Kidney glomerular epithelial cell (primary cell): Measurements from ENCODE around the gene MILR1.
"Not testable (repeated sequence)": the region's sequence is repeated elsewhere in the genome, so short reads cannot be mapped to it uniquely, and the experiment has no call there.

Experiments
- DNase-seq: peaks from one replicate; lab custom pipeline; 2025; lab: John Stamatoyannopoulos, UW

The MILR1 gene, protein sequence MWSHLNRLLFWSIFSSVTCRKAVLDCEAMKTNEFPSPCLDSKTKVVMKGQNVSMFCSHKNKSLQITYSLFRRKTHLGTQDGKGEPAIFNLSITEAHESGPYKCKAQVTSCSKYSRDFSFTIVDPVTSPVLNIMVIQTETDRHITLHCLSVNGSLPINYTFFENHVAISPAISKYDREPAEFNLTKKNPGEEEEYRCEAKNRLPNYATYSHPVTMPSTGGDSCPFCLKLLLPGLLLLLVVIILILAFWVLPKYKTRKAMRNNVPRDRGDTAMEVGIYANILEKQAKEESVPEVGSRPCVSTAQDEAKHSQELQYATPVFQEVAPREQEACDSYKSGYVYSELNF

DNA sequence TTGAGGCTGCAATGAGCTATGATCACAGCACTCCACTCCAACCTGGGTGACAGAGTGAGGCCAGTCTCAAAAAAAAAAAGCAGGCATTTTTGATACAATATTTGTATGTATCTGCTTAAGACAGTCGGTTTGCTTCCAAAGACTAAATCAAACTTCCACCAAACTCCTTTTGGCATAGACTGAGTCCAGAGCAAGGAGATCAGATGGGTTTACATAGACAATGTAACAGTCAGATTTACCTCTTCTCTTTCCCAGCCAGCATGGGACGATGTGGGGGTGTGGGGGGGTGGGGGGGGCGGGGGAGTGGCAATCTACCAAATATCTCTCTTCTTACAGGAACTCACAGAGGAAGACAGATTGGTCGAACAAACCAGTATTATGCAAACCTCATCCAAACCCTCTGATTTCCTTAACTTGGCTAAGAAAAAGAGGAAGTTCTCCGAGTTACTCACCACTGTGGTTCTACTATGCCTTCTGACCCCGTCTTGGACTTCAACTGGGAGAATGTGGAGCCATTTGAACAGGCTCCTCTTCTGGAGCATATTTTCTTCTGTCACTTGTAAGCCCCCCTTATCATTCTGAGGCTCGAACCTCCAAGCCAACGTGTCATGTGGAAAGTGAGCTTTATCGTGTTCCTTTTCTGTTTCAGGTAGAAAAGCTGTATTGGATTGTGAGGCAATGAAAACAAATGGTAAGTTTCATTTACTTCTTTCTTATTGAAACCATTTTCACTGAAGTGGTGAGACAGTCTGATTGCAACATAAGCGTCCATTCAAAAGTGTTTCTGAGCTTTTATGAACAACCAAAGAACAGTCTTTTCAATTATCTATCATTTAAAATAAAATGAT is at the start of gene MILR1:
TSS of gene MILR1 (plus strand) at position 451 of the 848 bp plus-strand sequence. CDS start at position 505, 54 bp downstream.
- DNase-seq = peak; percentile 20

DNA sequence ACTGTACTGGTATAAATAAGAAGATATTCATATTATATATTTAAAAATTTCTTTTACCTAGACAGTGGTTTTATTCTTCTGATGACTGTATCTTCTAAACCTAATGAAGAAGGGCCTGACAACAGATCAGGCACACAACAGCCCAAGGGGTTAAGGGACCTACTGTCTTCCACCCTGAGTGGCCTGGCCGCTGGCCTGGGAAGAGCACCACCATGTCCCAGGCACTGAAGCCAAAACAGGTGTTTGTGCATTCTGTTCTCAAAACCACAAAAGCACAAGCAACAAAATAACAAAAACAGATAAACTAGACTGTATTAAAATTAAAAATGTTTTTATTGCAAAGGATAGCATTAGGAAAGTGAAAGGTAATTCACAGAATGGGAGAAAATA is 49.2 kb upstream of the MILR1 start:
- no peak for DNase-seq

DNA sequence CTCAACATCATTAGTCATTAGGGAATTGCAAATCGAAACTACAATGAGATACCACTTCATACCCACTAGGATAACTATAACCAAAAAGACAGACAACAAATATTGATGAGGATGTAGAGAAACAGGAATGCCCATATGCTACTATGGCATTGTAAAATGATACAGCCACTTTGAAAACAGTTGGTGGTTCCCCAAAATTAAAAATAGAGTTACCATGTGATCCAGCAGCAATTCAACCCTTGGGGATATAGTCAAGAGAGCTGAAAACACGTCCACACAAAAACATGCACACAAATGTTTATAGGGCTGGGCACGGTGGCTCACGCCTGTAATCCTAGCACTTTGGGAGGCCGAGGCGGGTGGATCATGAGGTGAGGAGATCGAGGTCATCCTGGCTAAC is 48.3 kb upstream of the MILR1 start:
- DNase-seq = no peak

DNA sequence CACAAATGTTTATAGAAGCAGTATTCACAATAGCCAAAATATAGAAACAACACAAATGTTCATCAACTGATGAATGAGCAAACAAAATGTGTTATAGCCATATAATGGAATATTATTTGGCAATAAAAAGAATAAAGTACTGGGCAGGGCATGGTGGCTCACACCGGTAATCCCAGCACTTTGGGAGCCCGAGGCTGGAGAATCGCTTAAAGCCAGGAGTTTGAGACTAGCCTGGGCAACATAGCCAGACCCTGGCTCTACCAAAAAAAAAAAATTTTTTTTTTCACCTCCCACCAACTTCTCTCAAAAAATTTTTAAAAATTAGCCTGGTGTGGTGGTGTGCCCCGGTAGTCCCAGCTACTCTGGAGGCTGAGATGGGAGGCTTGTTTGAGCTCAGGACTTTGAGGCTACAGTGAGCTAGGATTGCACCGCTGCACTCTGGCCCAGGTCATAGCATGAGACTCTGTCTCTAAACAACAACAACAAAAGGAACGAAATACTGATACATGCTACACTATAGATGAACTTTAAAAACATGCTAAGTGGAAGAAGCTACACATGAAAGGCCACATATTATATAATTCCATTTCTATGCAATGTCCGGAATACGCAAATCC is 47.6 kb upstream of the MILR1 start:
- DNase-seq = no peak

DNA sequence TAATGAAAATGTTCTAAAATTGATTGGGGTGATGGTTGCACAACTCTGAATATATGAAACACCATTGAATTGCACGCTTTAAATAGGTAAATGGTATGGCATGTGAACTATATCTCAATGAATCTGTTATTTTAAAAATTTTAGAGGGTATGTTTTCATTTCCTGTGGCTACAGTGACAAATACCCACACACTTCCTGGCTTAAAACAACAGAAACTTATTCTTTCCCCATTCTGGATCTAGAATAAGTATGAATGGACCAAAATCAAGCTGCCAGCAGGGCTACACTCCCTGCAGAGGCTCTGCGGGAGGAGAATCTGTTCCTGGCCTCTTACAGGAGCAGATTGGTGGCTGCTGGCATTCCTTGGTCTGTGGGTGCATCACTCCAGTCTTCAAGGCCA is 47.0 kb upstream of the MILR1 start:
- no peak for DNase-seq

DNA sequence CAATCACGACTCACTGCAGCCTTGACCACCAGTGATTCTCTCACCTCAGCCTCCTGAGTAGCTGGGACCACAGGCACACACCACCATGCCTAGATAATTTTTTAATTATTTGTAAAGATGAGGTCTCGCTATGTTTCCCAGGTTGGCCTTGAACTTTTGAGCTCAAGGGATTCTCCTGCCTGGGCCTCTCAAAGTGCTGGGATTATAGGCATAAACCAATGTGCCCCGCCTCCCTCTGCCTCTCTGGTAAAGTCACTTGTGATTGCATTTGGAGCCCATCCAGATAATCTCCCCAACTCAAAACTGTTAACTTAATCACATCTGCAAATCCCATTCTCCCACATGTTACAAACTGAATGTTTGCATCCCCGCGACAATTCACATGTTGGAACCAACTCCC is 46.4 kb upstream of the MILR1 start:
- no peak for DNase-seq

DNA sequence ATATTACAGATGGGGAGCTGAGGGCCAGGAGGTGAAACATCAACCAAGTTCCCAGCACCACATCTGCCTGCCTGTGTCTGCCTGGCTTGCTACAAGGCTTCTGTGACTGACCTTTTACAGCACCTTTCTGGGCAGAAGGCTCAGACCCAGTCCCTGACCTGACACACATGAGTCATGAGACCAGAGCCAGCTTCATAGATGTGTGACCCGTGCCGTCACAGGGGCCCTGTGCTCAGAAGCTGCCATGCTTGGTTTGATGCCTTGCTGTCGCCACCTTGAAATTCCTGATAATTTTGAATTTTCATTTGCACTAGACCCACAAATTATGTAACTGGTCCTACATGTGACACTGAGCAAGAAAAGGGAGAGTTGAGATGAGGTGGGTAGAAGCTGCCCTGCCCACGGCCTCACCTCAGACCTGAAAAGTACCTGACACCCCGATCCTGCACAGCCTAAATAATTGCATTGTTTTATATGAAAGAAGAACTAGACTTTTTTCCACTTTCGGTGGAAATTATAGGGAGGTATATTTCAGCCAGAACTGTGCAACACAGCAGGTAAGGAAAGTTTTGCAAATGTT is 44.9 kb upstream of the MILR1 start:
- DNase-seq = no peak

DNA sequence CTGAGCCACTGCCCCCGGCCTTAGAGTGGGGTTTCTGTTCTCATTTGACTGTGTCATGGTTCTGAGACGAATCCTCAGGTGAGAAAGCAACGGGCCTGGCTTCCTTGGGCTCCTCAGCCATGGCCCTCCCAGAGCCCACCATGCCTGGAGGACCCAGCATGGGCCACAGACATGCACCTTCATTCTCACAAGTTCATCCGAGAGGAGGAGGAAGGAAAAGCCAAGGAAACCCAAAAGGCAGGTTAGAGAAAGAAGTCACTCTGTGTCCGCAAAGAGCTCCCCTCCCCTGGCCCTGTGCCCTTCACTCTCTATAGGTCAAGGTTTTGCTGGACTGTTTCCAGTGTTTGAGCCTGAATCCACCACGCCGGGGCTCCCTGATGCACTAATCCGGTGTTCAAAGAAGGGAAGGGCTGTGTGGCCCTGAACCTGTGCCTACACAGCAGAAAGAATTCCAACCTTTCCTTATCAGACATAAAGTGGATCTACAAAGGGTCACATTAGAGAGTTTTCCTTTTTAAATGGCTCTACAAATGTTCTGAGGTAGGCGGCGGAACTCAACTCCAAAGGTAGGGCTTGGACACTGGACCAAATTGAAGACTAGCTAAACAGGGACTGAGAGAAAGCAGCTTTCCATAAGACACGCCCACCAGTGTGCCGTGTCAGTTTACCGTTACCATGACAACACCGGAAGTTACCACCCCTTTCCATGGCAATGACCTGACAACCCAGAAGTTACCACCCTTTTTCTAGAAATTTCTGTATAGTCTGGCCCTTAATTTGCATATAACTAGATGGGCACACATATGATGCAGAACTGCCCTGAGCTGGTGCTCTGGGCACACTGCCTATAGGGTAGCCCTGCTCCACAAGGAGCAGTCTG is 42.4 kb upstream of the MILR1 start:
- no peak for DNase-seq

DNA sequence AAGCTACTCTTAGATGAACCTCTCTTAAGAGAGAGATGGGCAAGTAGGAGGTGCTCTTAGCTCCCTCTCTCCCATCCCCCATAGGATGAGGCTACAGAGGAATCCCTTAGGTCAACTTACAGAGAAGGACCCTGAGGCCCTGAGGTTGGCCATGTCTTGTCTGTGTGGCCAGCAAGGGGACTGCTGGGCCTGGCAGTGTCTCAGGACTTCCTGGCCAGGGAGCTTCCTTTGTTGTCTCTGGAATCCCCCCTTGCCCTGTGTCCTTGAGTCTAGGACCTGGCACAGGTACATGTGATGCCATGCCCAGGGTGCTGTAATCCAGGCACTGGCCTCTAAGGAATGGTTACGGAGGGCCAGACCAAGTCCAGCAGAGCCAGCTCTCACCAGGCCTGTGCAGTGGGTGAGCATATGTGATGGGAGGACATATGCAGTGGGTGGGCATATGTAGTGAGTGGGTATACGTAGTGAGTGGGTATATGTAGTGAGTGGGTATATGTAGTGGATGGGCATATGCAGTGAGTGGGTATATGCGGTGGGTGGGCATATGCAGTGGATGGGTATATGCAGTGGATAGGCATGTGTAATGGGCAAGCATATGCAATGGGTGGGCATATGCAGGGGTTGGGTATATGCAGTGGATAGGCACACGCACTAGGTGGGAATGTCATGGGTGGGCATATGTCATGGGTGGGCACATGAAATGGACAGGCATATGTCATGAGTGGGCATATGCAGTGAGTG is 38.0 kb upstream of the MILR1 start:
- DNase-seq = no peak

DNA sequence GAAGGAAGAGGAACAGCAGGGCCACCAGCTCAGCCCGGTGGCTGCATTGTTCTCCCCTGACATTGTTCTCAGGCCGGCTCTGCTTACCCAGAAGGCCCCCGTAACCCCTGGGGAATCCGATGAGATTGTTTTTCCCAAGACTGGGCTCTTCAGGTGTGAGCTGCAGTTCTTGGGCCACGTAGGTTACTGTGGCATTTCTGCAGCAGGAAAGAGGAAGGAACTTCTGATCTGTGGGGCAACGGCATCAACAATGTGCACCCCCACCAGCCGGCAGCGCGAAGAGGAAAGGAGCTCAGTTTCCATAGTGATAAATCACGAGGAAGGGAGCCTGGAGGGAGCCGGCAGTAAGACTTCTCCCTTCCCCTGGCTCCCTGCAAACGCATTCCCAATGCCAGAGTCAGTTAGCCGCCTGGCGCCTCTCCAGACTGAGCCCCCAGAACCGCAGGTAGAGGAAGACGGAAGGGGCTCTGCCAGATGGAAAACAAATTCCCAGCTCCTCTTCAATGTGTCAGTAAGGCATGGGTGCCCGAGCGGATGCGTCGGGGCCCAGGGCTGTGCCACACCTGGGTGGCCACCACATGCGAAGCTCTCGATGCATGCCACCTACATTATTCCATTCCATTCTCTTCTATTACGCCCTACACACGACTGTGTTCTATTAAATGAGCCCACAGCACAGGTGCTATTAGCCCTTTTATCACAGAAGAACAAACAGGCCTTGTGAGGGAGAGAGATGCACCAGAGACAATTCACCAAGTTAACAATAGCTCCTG is 36.7 kb upstream of the MILR1 start:
- no peak for DNase-seq

DNA sequence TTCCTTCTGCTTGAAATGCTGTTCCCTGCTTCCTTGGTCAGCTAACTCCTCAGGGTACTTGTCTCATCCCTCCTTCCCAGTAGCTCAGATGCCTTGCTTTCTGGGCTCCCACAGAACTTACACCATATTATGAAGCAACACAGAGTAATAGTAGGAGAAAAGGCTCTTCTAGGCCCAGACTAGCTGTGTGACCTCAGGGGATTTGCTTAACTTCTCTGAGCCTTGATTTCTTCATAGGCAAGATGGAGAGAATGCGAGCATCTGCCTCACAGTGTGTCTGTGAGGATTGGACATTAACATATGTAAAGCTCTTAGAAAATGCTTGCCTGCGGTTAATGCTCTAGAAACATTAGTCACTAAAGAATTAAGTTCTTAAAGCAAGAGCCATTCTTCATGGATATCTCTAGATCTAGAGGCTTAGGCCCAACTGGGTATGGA is 36.0 kb upstream of the MILR1 start:
- no peak for DNase-seq

DNA sequence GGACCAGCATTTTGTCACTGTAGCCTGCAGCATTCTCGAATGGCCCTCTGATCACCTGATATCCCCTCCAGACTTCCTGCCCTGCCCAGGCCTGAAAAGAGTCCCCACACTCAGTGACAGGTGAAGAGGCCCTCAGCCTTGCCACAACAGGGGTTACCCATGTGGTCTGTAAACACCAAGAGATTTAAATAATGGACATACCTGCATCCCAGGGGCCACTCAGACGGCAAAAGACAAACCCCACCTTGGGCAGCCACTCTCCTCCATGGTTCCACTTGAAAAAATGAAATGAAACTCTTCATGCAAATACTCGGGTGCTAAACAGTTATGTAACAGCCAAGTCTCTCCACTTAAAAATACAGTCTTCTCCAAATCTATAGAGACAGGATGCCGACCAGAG is 35.4 kb upstream of the MILR1 start:
- DNase-seq = no peak

DNA sequence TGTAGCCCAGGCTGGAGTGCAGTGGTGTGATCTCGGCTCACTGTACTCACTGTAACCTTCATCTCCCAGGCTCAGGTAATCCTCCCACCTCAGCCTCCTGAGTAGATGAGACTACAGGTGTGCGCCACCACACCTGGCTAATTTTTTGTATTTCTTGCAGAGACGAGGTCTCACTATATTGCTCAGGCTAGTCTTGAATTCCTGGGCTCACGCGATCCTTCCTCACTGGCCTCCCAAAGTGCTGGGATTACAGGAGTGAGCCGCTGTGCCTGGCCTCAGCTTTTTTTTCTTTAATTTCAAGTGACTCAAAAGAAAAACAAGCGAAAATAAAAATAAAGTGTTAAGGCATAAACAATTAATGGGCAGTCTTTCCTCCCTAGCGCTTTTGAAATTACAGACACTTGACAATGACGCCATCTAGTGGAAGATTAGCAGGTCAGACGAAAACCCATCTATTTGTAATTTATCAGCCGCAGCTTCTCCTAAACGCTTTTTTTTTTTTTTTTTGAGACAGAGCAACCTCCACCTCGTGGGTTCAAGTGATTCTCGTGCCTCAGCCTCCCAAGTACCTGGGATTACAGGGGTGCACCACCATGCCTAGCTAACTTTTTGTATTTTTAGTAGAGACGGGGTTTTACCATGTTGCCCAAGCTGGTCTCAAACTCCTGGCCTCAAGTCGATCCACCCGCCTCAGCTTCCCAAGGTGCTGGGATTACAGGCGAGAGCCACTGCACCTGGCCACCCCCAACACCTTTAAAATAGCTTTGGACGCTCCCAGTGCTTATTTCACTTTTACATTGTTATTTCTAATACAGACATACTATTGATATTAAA is 30.2 kb upstream of the MILR1 start:
- peak; percentile 54 for DNase-seq

DNA sequence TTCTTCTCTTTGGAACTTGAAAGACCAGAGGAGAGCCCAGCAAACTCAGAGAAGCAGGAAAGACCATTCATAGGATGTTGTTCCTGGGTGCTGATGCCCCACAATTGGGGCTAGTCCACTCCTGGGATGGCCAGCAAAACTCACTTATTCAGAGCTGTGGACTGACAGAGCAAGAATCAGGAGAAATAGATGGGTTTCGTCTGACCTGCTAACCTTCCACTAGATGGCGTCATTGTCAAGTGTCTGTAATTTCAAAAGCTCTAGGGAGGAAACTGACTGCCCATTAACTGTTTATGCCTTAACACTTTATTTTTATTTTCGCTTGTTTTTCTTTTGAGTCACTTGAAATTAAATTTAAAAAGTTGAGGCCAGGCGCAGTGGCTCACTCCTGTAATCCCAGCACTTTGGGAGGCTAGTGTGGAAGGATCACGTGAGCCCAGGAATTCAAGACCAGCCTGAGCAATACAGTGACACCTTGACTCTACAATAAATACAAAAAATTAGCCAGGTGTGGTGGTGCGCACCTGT is 28.7 kb upstream of the MILR1 start:
- peak; percentile 68 for DNase-seq

DNA sequence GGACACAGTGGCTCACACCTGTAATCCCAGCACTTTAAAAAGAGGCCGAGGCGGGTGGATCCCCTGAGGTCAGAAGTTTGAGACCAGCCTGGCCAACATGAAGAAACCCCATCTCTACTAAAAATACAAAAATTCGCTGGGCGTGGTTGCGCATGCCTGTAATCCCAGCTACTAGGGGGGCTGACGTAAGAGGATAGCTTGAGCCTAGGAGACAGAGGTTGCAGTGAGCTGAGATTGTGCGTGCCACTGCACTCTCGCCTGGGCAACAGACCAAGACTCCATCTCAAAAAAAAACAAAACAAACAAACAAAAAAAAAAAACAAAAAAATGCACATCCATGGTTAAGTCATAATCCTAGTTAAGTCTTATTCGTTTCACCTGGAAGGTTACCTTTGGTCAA is 26.8 kb upstream of the MILR1 start:
- DNase-seq = not testable (repeated sequence)

DNA sequence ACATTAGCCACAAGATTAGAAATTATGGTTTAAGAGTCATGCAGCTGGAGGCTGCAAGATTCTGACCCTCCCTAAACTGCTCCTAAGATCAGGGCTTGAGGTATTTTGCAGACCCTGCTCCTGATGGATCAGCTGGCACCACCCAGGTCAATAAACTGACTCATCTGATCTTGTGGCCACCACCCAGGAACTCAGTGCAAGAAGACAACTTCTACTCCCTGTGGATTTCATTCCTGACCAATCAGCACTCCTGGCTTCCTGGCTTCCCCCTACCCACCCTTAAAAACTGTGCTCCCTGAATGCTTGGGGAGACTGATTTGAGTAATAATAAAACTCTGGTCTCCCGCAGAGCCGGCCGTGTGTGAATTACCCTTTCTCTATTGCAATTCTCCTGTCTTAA is 25.0 kb upstream of the MILR1 start:
- DNase-seq = no peak

DNA sequence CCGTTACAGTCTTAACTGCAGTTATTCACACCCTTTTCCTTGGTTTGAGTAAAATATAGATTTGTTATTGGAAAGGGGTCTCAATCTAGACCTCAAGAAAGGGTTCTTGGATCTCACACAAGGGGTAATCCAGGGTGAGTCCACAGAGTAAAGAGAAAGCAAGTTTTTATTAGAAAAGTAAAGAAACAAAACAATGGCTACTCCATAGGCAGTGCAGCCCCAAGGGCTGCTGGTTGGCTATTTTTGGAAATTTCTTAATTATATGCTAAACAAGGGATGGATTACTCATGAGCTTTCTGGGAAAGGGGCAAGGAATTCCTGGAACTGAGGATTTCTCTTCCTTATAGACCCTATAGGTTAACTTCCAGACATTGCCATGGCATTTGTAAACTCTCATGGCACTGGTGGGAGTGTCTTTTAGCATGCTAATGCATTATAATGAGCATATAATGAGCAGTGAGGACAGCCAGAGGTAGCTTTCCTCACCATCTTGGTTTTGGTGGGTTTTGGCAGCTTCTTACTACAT is 24.5 kb upstream of the MILR1 start:
- DNase-seq = no peak

DNA sequence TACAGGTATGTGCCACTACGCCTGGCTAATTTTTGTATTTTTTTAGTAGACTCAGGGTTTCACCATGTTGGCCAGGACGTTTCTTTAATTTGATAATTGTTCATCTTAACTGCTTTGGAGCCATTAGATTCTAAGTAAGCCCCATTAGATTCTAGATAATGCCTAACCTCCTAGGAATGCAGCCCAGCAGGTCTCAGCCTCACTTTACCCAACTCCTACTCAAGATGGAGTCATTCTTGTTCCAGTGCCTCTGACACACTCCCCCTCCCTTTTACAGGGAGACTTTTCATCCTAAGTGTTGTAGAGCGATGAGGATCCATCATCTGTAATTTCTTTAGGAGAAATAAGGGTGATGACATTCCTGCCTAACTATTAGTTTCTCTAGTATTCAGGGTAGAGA is 23.7 kb upstream of the MILR1 start:
- DNase-seq = no peak

DNA sequence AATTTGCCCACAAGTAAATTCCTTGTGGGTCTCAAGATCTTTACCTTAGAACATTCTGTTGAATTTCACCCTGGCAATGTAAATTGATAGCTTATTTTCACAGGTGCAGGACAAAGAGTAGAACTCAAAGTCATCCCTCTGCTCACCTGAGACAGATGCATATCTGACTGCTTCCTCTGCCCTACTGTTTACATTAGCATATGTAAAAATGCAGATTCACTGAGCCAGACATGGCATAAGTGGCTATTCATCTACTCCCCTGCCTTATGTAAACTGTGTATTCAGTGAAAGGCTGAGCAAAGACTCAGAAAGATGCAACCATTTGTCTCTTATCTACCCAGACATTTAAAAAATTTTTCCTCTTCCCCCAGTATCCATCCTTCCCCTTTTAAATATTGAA is 22.3 kb upstream of the MILR1 start:
- DNase-seq = no peak
